ENCODE results near the gene SCAP. TPM values are rescaled to one million over a fixed set of nuclear protein-coding genes. Genes with fewer than 3 reads are reported as not detected.
"Not testable (repeated sequence)": the region's sequence is repeated elsewhere in the genome, so short reads cannot be mapped to it uniquely, and the experiment has no call there.

SCAP gene
- total and polyA plus RNA-seq, 2 of the 13 experiments (the other 11 are each of a cell fraction or from before 2014, with no cell fraction given) = 40.4 to 53.3 TPM

- TF ChIP-seq NFKB2 (CRISPR knock-in tag; IDR thresholded peaks at IDR 0.05; ENCODE audit: borderline replicate concordance) (no peak), ATAD3A (CRISPR knock-in tag; IDR thresholded peaks at IDR 0.05) (no peak), GTF2F1 (IDR thresholded peaks at IDR 0.05; ENCODE audit: low read length) (no peak), PITX1 (CRISPR knock-in tag; IDR thresholded peaks at IDR 0.05) (no peak), RBFOX2 (IDR thresholded peaks at IDR 0.05; ENCODE audit: low read depth, low read length) (no peak)
- TF ChIP-seq, protein P1, sequence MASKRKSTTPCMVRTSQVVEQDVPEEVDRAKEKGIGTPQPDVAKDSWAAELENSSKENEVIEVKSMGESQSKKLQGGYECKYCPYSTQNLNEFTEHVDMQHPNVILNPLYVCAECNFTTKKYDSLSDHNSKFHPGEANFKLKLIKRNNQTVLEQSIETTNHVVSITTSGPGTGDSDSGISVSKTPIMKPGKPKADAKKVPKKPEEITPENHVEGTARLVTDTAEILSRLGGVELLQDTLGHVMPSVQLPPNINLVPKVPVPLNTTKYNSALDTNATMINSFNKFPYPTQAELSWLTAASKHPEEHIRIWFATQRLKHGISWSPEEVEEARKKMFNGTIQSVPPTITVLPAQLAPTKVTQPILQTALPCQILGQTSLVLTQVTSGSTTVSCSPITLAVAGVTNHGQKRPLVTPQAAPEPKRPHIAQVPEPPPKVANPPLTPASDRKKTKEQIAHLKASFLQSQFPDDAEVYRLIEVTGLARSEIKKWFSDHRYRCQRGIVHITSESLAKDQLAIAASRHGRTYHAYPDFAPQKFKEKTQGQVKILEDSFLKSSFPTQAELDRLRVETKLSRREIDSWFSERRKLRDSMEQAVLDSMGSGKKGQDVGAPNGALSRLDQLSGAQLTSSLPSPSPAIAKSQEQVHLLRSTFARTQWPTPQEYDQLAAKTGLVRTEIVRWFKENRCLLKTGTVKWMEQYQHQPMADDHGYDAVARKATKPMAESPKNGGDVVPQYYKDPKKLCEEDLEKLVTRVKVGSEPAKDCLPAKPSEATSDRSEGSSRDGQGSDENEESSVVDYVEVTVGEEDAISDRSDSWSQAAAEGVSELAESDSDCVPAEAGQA (IDR thresholded peaks at IDR 0.05; ENCODE audit: low read depth) = no peak
- TF ChIP-seq, protein P1 (CRISPR knock-in tag; IDR thresholded peaks at IDR 0.05; ENCODE audit: borderline replicate concordance) = no peak
Observed at GRCh38 chr3:47482366-47482765, 6.6 kb upstream of the SCAP start (continued).

- in situ Hi-C loops (cut with HindIII; ENCODE audit: extremely low pct_ligation_motif_present, low pct_unique_long_range_greater_than_20kb); POLR2A ChIA-PET; FAIRE-seq; intact Hi-C loops (cut with micrococcal nuclease; ENCODE audit: unreplicated experiment); H4K20me1 ChIP-seq (ENCODE audit: insufficient read depth, low read length); H3K4me2 ChIP-seq (ENCODE audit: low read depth, low read length); H3K27me3 ChIP-seq (ENCODE audit: control insufficient read depth in 1 of 2, insufficient read depth in 2 of 2, low read length in 2 of 2); H2AFZ ChIP-seq (ENCODE audit: low read length); H3K4me3 ChIP-seq (replicated peaks in 1 of 3; ENCODE audit: insufficient read depth in 1 of 3, low read depth in 2 of 3, low read length in 3 of 3); H3K79me2 ChIP-seq (ENCODE audit: insufficient read depth, low read length); CTCF ChIA-PET (ENCODE audit: low intra/inter-chr PET ratio, low total read pairs); H3K27ac ChIP-seq (ENCODE audit: extremely low read length, insufficient read depth, low read length); BruUV-seq (replicated peaks); DNase-seq (ENCODE audit: low spot score); H3K9ac ChIP-seq (ENCODE audit: insufficient read depth, low read depth, low read length); ATAC-seq; H3K9me3 ChIP-seq (ENCODE audit: low read length); H3K36me3 ChIP-seq (replicated peaks in 1 of 2; ENCODE audit: control insufficient read depth in 1 of 2, insufficient read depth in 2 of 2, low read length in 2 of 2): not testable (repeated sequence)
- 63% methylated on average over 4 of the region's 4 CpGs for WGBS (ENCODE audit: low lambda C conversion rate)
- H3K4me1 ChIP-seq (ENCODE audit: insufficient read depth, low read length) = peaks cover 20% of the 10 kb centered on the region
Observed at GRCh38 chr3:47481763-47482162, 6.0 kb upstream of the SCAP start.

GRCh38 chr3:47480267-47480666 is 4.5 kb upstream of the SCAP start:
- H3K9ac ChIP-seq (ENCODE audit: insufficient read depth, low read depth, low read length); H3K79me2 ChIP-seq (ENCODE audit: insufficient read depth, low read length); FAIRE-seq; CTCF ChIA-PET (ENCODE audit: low intra/inter-chr PET ratio, low total read pairs); H2AFZ ChIP-seq (ENCODE audit: low read length); H3K4me3 ChIP-seq (replicated peaks in 1 of 3; ENCODE audit: insufficient read depth in 1 of 3, low read depth in 2 of 3, low read length in 3 of 3); BruUV-seq (replicated peaks); intact Hi-C loops (cut with micrococcal nuclease; ENCODE audit: unreplicated experiment); H3K36me3 ChIP-seq (replicated peaks in 1 of 2; ENCODE audit: control insufficient read depth in 1 of 2, insufficient read depth in 2 of 2, low read length in 2 of 2); H4K20me1 ChIP-seq (ENCODE audit: insufficient read depth, low read length); in situ Hi-C loops (cut with HindIII; ENCODE audit: extremely low pct_ligation_motif_present, low pct_unique_long_range_greater_than_20kb); POLR2A ChIA-PET; DNase-seq (ENCODE audit: low spot score); H3K9me3 ChIP-seq (ENCODE audit: low read length); ATAC-seq; H3K4me2 ChIP-seq (ENCODE audit: low read depth, low read length); H3K27me3 ChIP-seq (ENCODE audit: control insufficient read depth in 1 of 2, insufficient read depth in 2 of 2, low read length in 2 of 2); H3K27ac ChIP-seq (ENCODE audit: extremely low read length, insufficient read depth, low read length): not testable (repeated sequence)
- WGBS (ENCODE audit: low lambda C conversion rate) = 87% methylated on average over 6 of the region's 6 CpGs
- peaks cover 28% of the 10 kb centered on the region for H3K4me1 ChIP-seq (ENCODE audit: insufficient read depth, low read length)

Data from HepG2 (cell line).